GM21390 (cell line): ENCODE measurements around the gene KLF2.
"Not testable (repeated sequence)": the region's sequence is repeated elsewhere in the genome, so short reads cannot be mapped to it uniquely, and the experiment has no call there.

Experiments
- ATAC-seq: cut with Tn5 transposase; IDR thresholded peaks from one replicate; pipeline ENCODE4 v1.9.1; 2021; ENCODE audit not compliant: unreplicated experiment

KLF2 gene

DNA sequence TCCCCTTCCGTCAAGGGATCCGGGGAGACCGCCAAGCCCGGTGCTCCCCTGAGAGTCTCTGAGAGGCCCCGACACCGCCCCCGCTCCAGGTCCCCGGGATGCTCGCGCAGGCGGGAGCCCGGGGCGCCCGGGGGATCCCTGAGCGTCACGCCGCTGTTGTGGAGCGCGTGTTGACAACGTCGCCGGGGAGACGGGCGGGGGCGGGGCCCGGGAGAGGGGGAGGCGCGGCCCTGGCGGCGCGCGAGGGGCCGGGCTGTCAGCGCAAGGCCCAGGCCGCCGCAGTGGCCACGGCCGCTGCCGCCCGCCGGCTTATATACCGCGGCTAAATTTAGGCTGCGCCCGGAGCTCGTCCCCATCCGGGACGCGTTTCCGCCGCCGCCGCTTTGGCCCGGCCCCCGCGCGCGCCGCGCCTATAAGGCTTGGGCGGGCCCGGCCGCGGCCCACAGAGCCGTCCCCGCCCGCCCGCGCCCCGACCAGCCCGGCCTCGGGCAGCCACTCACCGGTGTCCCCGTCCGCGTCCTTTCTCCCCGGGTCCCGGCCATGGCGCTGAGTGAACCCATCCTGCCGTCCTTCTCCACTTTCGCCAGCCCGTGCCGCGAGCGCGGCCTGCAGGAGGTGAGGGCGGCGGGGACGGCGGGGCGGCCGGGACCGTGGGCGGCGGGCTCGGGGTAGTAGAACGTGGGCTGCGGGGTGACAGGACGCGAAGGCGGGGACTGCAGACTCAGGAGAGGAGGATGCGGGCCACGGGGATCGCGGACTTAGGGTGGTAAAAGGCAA is at the start of gene KLF2:
TSS of gene KLF2 (plus strand) at position 443 of the 777 bp plus-strand sequence. CDS start at position 541, 98 bp downstream.
- ATAC-seq = peak; percentile 57

DNA sequence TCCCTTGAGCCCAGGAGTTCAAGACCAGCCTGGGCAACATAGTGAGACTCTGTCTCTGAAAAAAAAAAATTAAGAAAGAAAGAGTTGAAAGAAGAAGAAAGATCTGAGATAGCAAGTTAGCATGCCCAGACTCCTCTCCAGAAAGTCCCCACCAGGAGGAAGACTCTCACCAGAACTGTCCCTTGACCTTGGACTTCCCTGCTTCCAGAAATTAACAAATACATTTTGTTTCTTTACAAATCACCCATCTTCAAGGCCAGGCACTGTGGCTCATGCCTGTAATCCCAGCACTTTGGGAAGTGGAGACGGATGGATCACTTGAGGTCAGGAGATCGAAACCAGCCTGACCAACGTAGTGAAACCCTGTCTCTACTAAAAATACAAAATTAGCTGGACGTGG is 44.3 kb upstream of the KLF2 start:
- no peak for ATAC-seq

GRCh38 chr19:16281743-16282142 is 42.9 kb upstream of the KLF2 start:
- no peak for ATAC-seq

DNA sequence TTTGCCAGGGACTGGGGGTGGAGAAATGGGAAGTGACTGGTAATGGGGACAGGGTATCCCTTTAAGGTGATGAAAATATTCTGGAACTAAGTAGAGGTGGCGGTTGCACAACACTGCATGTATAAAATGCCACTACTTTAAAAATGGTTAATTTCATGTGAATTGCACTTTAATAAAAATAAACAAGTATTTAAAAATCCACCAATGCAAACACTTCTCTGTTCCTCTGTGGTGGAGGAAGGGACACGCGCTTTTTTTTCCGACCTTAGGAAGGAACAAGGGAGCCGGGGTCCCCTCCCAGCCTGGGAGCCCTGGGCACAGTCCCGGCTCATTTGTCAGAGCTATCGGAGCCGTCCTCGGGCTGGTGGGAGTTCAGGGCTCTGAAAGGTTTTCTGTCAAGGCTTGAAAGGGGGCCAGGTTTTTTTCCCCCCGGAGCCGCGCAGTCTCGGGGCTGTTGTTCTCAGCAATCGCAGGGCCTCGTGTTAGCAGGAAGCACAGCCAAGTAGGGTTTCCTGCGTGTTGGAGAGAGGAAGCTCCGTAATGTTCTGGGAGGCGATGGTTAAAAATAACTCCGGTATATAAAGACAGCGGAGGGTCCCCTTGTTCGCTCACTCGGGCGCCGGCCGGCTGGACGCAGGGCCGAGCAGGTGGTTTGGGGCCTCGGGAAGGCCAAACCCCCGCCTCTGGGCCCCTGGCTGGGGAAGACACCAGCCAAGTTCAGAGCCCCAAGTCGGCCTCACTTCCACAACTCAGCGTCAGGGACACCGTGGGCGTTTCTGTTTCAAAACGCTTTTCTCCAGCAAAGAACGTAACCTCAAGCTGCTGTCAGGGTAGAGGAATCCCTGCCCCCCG is 41.2 kb upstream of the KLF2 start:
- ATAC-seq = no peak

- ATAC-seq = no peak
Measured at GRCh38 chr19:16284505-16284904, 40.1 kb upstream of the KLF2 start.

GRCh38 chr19:16285079-16285478 is 39.5 kb upstream of the KLF2 start:
- not testable (repeated sequence) for ATAC-seq

DNA sequence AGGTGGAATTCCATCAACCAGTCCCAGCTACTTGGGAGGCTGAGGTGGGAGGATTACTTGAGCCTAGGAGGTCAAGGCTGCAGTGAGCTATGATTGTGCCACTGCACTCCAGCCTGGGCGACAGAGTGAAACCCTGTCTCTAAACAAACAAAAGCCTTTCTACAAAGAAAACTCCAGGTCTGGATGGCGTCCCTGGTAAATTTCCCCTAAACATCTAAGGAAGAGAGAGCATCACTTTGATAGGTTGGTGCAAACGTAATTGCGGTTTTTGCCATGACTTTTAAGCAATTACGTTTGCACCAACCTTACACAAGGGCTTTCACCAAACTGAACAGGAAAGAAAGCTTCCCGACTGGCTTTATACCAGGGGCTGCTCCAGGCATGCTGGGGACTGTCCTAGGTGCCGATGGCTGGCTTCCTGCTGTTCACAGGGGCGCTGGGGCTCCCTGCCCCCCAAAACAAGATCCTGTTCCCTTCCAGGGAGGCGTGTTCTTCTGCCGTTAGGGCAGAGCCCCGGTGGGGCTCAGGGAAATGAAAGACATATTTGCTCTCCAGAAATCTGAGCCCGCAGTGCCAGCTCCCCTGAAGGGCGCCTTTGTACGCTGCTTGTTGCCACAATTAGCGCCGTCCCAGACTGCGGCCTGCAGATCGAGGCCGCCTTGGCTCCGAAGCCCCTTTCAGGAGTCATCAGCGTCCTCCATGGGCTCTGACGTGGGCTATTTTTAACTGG is 38.7 kb upstream of the KLF2 start:
- no peak for ATAC-seq

GRCh38 chr19:16288544-16288943 is 36.1 kb upstream of the KLF2 start:
- no peak for ATAC-seq

DNA sequence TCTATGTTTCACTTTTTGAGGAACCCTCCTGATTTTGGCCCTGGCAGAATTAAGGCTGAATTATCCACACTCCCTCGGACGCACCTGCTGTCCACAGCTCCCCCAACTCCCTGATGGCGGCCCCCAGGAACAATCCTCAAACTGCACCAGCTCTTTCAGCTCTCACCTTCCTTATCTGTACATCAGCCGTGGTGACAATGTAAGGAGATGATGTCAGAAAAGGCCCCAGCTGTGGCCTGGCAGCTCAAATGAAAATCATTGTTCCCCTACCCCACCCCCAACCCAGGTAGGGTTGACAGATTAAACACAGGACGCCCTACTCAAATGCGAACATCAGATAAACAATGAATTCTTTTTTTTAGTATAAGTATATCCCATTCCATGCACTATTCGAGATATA is 35.0 kb upstream of the KLF2 start:
- ATAC-seq = no peak

GRCh38 chr19:16290692-16291091 is 33.9 kb upstream of the KLF2 start:
- no peak for ATAC-seq

- ATAC-seq = no peak
Measured at GRCh38 chr19:16293118-16294091, 31.2 kb upstream of the KLF2 start.

- ATAC-seq = no peak
Measured at GRCh38 chr19:16295057-16295456, 29.6 kb upstream of the KLF2 start.

GRCh38 chr19:16296713-16297112 is 27.9 kb upstream of the KLF2 start:
- no peak for ATAC-seq

DNA sequence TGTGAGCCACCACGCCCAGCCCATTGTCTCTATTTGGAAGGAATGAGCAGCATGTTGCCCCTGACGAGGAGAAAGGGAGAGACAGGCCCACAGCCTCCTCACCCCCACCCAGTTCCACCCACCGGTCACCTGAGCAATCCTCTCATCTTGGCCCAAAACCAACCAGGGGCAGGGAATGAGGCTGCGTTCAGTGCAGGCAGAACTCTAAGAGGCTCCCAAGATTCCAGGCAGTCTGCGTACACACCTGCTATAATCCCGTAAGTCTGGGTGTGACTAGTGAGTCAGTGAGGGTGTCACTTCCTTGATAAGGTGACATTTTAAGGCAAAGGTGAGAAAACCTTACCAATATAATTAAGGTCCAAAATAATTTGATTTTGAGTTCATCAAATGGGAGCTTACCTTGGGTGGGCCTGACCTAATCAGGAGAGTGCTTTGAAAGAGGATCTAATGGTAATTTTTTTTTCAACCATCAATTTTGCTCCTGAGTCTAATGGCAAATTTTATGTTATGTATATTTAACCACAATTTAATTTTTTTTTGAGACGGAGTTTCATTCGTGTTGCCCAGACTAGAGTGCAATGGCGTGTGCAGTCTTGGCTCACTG is 26.9 kb upstream of the KLF2 start:
- no peak for ATAC-seq

DNA sequence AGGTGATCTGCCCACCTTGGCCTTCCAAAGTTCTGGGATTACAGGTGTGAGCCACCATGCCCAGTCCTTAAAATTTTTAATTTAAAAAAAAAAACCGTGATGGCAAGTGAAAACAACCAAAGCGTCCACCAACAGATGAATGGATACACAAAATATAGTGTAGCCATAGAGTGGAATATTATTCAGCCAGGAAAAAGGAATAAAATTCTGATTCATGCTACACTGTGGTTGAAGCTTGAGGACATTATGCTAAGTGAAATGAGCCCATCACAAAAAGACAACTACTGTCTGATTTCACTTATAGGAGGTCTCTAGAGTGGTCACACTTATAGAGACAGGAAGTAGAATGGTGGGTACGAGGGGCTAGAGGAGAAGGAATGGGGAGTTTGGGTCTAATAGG is 26.3 kb upstream of the KLF2 start:
- no peak for ATAC-seq

DNA sequence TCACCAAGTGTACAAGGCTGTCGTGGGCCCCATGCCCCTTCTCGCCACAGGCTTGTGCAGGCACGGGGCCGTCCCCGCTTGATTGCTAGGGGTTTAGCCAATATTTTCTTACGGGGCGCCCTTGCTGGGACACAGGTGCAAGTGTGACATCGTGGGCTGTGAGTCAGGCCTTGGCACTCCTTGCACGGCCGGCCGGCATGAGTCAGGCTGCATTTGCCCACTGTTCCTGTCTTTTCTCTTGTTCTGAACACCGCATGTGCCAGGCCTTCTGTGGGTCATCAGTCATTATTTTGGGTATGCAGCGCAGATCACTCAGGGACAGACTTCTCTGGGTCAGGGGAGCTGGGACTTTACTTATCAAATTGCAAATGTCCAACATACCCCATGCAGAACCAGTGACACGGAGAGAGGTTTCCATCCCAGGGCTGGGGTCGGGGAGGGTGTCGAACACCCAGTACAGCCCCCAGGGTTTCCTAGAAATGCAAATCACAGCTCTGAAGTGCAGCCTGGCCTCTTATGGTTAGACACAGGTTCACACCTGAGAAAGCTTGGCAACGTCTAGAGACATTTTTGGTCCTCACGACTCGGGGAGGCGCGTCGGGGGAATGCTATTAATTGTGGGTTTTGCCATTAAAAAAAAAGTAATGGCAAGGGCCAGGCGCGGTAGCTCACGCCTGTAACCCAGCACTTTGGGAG is 22.5 kb upstream of the KLF2 start:
- no peak for ATAC-seq

DNA sequence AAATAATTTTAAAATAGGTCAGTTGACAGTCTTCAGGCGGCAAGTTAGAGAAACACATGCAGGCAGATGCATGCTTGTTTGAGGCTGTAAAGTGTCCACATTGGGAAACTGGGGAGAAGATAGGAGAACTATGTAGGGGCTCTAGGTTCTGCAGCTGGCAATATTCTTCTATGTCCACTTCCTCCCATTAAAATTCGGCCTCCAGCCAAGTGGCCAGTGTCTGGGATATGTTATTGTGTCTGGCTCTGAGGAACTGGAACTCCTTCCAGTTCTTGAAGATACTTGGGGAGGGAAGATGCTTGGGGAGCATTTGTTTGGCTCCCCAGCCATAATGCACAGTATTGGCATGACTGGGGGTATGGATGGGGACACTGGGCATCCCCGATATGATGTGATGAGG is 20.9 kb upstream of the KLF2 start:
- no peak for ATAC-seq

DNA sequence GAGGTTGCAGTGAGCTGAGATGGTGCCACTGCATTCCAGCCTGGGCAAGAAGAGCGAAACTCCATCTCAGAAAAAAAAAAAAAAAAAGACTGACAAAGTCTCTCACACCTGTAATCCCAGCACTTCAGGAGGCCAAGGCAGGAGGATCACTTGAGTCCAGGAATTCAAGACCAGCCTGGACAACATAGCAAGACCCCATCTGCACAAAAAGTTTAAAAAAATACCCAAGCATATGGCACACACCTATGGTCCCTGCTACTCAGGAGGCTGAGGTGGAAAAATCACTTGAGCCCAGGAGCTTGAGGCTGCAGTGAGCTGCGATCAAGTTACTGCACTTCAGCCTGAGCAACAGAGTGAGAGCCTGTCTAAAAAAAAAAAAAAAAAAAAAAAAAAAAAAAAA is 20.1 kb upstream of the KLF2 start:
- not testable (repeated sequence) for ATAC-seq

DNA sequence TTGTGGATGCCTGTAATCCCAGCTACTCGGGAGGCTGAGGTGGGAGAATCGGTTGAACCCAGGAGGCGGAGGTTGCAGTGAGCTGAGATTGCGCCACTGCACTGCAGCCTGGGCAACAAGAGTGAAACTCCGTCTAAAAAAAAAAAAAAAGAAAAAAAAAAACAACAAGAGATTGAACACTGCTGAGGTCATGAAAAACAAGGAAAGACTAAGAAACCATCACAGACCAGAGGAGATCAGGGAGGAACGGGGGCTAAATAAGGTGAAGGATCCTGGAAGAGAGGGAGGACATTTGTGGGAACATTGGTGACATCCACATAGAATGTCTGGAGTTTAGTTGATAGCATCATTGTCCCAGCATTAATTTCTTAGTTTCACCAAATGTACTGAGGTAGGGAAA is 19.6 kb upstream of the KLF2 start:
- not testable (repeated sequence) for ATAC-seq
